Fibroblast of lung (primary cell): ENCODE results near the gene PRORP. TPM values are rescaled to one million over a fixed set of nuclear protein-coding genes. Genes with fewer than 3 reads are reported as not detected.

Experiments used
- DNase-seq, 2 donors: peaks; one replicate each; pipeline versions ENCODE4 v3.0.0 to v3.0.0-alpha.2; 2010; ENCODE audit warnings: low read depth in 2 of 2
- H2AFZ ChIP-seq: 2 replicates; pipeline ENCODE4 v1.5.1; 2012; ENCODE audit warnings: low read length, control low read depth, inconsistent platforms
- H3K27ac ChIP-seq: 2 replicates; pipeline ENCODE4 v1.5.1; 2011; ENCODE audit warnings: low read length, control low read depth; ENCODE audit not compliant: insufficient read depth
- H3K27me3 ChIP-seq: 2 replicates; pipeline ENCODE4 v1.5.1; 2011; ENCODE audit warnings: mild to moderate bottlenecking, low read length; ENCODE audit not compliant: control insufficient read depth, insufficient read depth
- H3K36me3 ChIP-seq: 2 replicates; pipeline ENCODE4 v1.5.1; 2011; ENCODE audit warnings: low read length; ENCODE audit not compliant: control insufficient read depth, insufficient read depth
- H3K4me1 ChIP-seq: 2 replicates; pipeline ENCODE4 v1.5.1; 2011; ENCODE audit warnings: low read length; ENCODE audit not compliant: control insufficient read depth, insufficient read depth; ENCODE audit errors: extremely low read depth
- H3K4me2 ChIP-seq: 2 replicates; pipeline ENCODE4 v1.5.1; 2011; ENCODE audit warnings: low read length, control low read depth; ENCODE audit not compliant: insufficient read depth; ENCODE audit errors: extremely low read depth
- H3K4me3 ChIP-seq, 4 experiments: fragments of 200-600 bp in 1 of 4; sonication (generic) in 1 of 4; replicated peaks in 1 of 4; 2 replicates each; pipeline ENCODE4 v1.5.1; 2011 to 2016; ENCODE audit warnings: low read length in 4 of 4, low read depth in 3 of 4, mild to moderate bottlenecking in 3 of 4, control low read depth in 2 of 4, inconsistent platforms in 1 of 4, mixed read lengths in 1 of 4; ENCODE audit not compliant: insufficient read depth in 1 of 4; ENCODE audit errors: control extremely low read depth in 1 of 4
- H3K79me2 ChIP-seq: 2 replicates; pipeline ENCODE4 v1.5.1; 2012; ENCODE audit warnings: mild to moderate bottlenecking, low read length, inconsistent platforms; ENCODE audit not compliant: control insufficient read depth, insufficient read depth
- H3K9ac ChIP-seq: 2 replicates; pipeline ENCODE4 v1.5.1; 2011; ENCODE audit warnings: mild to moderate bottlenecking, low read length, control low read depth; ENCODE audit not compliant: insufficient read depth
- H3K9me3 ChIP-seq: 2 replicates; pipeline ENCODE4 v1.5.1; 2012; ENCODE audit warnings: low read depth, low read length; ENCODE audit not compliant: control insufficient read depth, insufficient read depth
- H4K20me1 ChIP-seq: 2 replicates; pipeline ENCODE4 v1.5.1; 2011; ENCODE audit warnings: low read length; ENCODE audit not compliant: control insufficient read depth, insufficient read depth; ENCODE audit errors: extremely low read depth
- CTCF ChIP-seq, 2 donors: IDR thresholded peaks in 1 of 2; conservative IDR thresholded peaks in 1 of 2; 1 replicate in 1 of 2; 2 replicates in 1 of 2; pipeline ENCODE4 v1.5.1; 2011 to 2012; ENCODE audit warnings: low read length in 2 of 2, control low read depth in 1 of 2, inconsistent platforms in 1 of 2, low read depth in 1 of 2, mild to moderate bottlenecking in 1 of 2
- EZH2 ChIP-seq: IDR thresholded peaks from 2 replicates; pipeline ENCODE4 v1.5.1; 2012; ENCODE audit warnings: low read length, control low read depth, mild to moderate bottlenecking; ENCODE audit errors: missing control alignments
- polyA plus RNA-seq, 2 donors: library from polyadenylated mRNA; depleted of rRNA in 1 of 2; stranded (reverse) in 1 of 2; unstranded in 1 of 2; fragments of >200 nt; gene quantifications; 2 replicates each; pipeline ENCODE4 v1.2.1, GENCODE V29; 2011 to 2012; ENCODE audit warnings: missing spikeins in 1 of 2
- total RNA-seq: library from RNA; depleted of rRNA; stranded (reverse); fragments of >200 nt; gene quantifications from 2 replicates; pipeline ENCODE4 v1.2.1, GENCODE V29; 2014

PRORP gene
- total and polyA plus RNA-seq, 2 donors (not counting 1 experiment from before 2014, with no cell fraction given), result 14.2 to 25.7 TPM

- no peak for DNase-seq
Measured at GRCh38 chr14:35079742-35080141, 42.6 kb upstream of the PRORP start.

GRCh38 chr14:35083530-35084150 is 38.7 kb upstream of the PRORP start:
- no peak overlapping the region for H3K4me2 ChIP-seq
- H3K4me3 ChIP-seq, result no peak overlapping the region
- H3K4me1 ChIP-seq, result no peaks in the 10 kb centered on the region
- no peak overlapping the region for H3K27ac ChIP-seq
- DNase-seq, result no peak
- H3K9ac ChIP-seq, result no peak overlapping the region
- no peaks in the 10 kb centered on the region for H3K27me3 ChIP-seq
- no peaks in the 10 kb centered on the region for H3K9me3 ChIP-seq
- TF ChIP-seq EZH2, result no peak
- TF ChIP-seq CTCF (conservative IDR thresholded peaks at IDR 0.05 in 1 of 2, IDR thresholded peaks at IDR 0.05 in 1 of 2; ENCODE audit: low read depth in 1 of 2, low read length in 2 of 2), result no peak
- H2AFZ ChIP-seq, result no peak overlapping the region
- H4K20me1 ChIP-seq, result no peaks in the 10 kb centered on the region
- peaks cover 2% of the 10 kb centered on the region for H3K36me3 ChIP-seq
- H3K79me2 ChIP-seq, result no peaks in the 10 kb centered on the region

More at GRCh38 chr14:35079742-35080141, 42.6 kb upstream of the PRORP start:
- Histone ChIP-seq H3K4me1 (no peaks in the 10 kb centered on the region), H3K9me3 (no peaks in the 10 kb centered on the region), H3K36me3 (peaks cover 2% of the 10 kb centered on the region), H3K4me2 (no peak overlapping the region), H4K20me1 (no peaks in the 10 kb centered on the region), H3K27ac (no peak overlapping the region), H3K27me3 (no peaks in the 10 kb centered on the region), H3K9ac (no peak overlapping the region), H2AFZ (no peak overlapping the region), H3K4me3 (no peak overlapping the region), H3K79me2 (no peaks in the 10 kb centered on the region)
- TF ChIP-seq CTCF (conservative IDR thresholded peaks at IDR 0.05 in 1 of 2, IDR thresholded peaks at IDR 0.05 in 1 of 2; ENCODE audit: low read depth in 1 of 2, low read length in 2 of 2) (no peak), EZH2 (no peak)

- Histone ChIP-seq H3K27me3 (no peaks in the 10 kb centered on the region), H3K36me3 (peaks cover 2% of the 10 kb centered on the region), H3K4me2 (no peak overlapping the region), H3K9me3 (no peaks in the 10 kb centered on the region), H3K9ac (no peak overlapping the region), H3K27ac (no peak overlapping the region), H3K79me2 (no peaks in the 10 kb centered on the region), H4K20me1 (no peaks in the 10 kb centered on the region), H2AFZ (no peak overlapping the region), H3K4me1 (no peaks in the 10 kb centered on the region), H3K4me3 (no peak overlapping the region)
- TF ChIP-seq CTCF (conservative IDR thresholded peaks at IDR 0.05 in 1 of 2, IDR thresholded peaks at IDR 0.05 in 1 of 2; ENCODE audit: low read depth in 1 of 2, low read length in 2 of 2) (no peak), EZH2 (no peak)
- DNase-seq, result no peak
Measured at GRCh38 chr14:35085441-35085840, 36.9 kb upstream of the PRORP start.
